GM12878 (cell line): ENCODE results near the gene GJB1. TPM values are rescaled to one million over a fixed set of nuclear protein-coding genes. Genes with fewer than 3 reads are reported as not detected.

ENCODE experiments used
- ATAC-seq: fragments of 200-7000 bp; cut with Tn5 transposase; 3 replicates; pipeline ENCODE4 v1.9.1; 2020; ENCODE audit warnings: mild to moderate bottlenecking, moderate library complexity
- BruUV-seq: library from RNA; stranded (reverse); fragments of 400-500 nt; replicated peaks from 2 replicates; lab custom pipeline; 2021; lab: Mats Ljungman, UMichigan
- CTCF ChIA-PET: fragments of 300-600 bp; sonication (Branson Sonifier 250); formaldehyde crosslinking; extraction: SDS; loops from one replicate; lab custom pipeline; 2021; ENCODE audit warnings: inconsistent platforms; lab: Yijun Ruan, JAX
- POLR2A ChIA-PET: fragments of 350-600 bp; formaldehyde crosslinking; extraction: SDS; loops from one replicate; lab custom pipeline; 2021; ENCODE audit warnings: inconsistent platforms; lab: Charles Lee
- RAD21 ChIA-PET: fragments of 300-600 bp; sonication (Branson Sonifier 250); formaldehyde crosslinking; loops from one replicate; lab custom pipeline; 2023; ENCODE audit warnings: antibody characterized with exemption; ENCODE audit not compliant: unreplicated experiment; lab: Charles Lee
- SMC1A ChIA-PET: fragments of 300-600 bp; sonication (Branson Sonifier 250); formaldehyde crosslinking; loops from one replicate; lab custom pipeline; 2023; ENCODE audit not compliant: unreplicated experiment, uncharacterized antibody; lab: Charles Lee
- DNase-seq: peaks from one replicate; pipeline ENCODE4 v3.0.0-alpha.2; 2011; ENCODE audit warnings: low read depth, low spot score
- FAIRE-seq: peaks from 3 replicates; lab custom pipeline; 2011; peaks lifted over from hg19 to GRCh38; lab: Jason Lieb, UNC
- H2AFZ ChIP-seq: 2 replicates; pipeline ENCODE4 v1.6.0; 2011; ENCODE audit warnings: low read depth, low read length, control low read depth; ENCODE audit not compliant: control insufficient read depth
- H3K27ac ChIP-seq: 2 replicates; pipeline ENCODE4 v1.5.1; 2011; ENCODE audit warnings: control low read depth; ENCODE audit not compliant: control insufficient read depth, insufficient read depth
- H3K27me3 ChIP-seq, 2 experiments: replicated peaks in 1 of 2; 2 replicates each; pipeline versions ENCODE4 v1.6.0 to v1.6.1; 2011; ENCODE audit warnings: low read length in 1 of 2; ENCODE audit not compliant: control insufficient read depth in 2 of 2, insufficient read depth in 2 of 2
- H3K36me3 ChIP-seq, 2 experiments: 2 replicates each; pipeline ENCODE4 v1.5.1; 2011; ENCODE audit warnings: low read length in 1 of 2; ENCODE audit not compliant: control insufficient read depth in 2 of 2, insufficient read depth in 2 of 2
- H3K4me1 ChIP-seq: 2 replicates; pipeline ENCODE4 v1.6.1; 2011; ENCODE audit warnings: mild to moderate bottlenecking, low read length, moderate library complexity, mixed read lengths; ENCODE audit not compliant: control insufficient read depth, insufficient read depth
- H3K4me2 ChIP-seq: 2 replicates; pipeline ENCODE4 v1.6.0; 2011; ENCODE audit warnings: control low read depth; ENCODE audit not compliant: control insufficient read depth, insufficient read depth
- H3K4me3 ChIP-seq: fragments of 200-600 bp; sonication (generic); 2 replicates; pipeline ENCODE4 v1.5.1; 2016
- H3K79me2 ChIP-seq: 2 replicates; pipeline ENCODE4 v1.6.0; 2011; ENCODE audit warnings: low read length; ENCODE audit not compliant: control insufficient read depth, insufficient read depth
- H3K9ac ChIP-seq: 2 replicates; pipeline ENCODE4 v1.8.0; 2011; ENCODE audit warnings: low read length, control low read depth, mixed read lengths; ENCODE audit not compliant: control insufficient read depth, insufficient read depth
- H3K9me3 ChIP-seq: replicated peaks from 3 replicates; pipeline ENCODE4 v1.5.1; 2011; ENCODE audit warnings: mild to moderate bottlenecking, low read length; ENCODE audit not compliant: control insufficient read depth, insufficient read depth
- H4K20me1 ChIP-seq: 2 replicates; pipeline ENCODE4 v1.6.0; 2011; ENCODE audit not compliant: control insufficient read depth, insufficient read depth
- CBFB ChIP-seq: IDR thresholded peaks from 2 replicates; pipeline ENCODE4 v1.6.1; 2016; ENCODE audit warnings: antibody characterized with exemption, low read depth
- CHD2 ChIP-seq: IDR thresholded peaks from 2 replicates; pipeline ENCODE4 v1.6.1; 2011; ENCODE audit warnings: low read depth, low read length, improper control_type of control experiment, borderline replicate concordance
- CREM ChIP-seq: IDR thresholded peaks from 2 replicates; pipeline ENCODE4 v1.6.1; 2014; ENCODE audit warnings: antibody characterized with exemption, low read depth
- E2F8 ChIP-seq: fragments of 450-650 bp; IDR thresholded peaks from 2 replicates; pipeline ENCODE4 v1.6.1; 2018; ENCODE audit warnings: mild to moderate bottlenecking, low read depth, moderate library complexity; ENCODE audit not compliant: partially characterized antibody
- REST ChIP-seq: IDR thresholded peaks from 2 replicates; pipeline ENCODE4 v1.6.1; 2012; ENCODE audit warnings: mild to moderate bottlenecking, low read depth, low read length
- SMC3 ChIP-seq: IDR thresholded peaks from 2 replicates; pipeline ENCODE4 v1.6.1; 2011; ENCODE audit warnings: low read length, improper control_type of control experiment, borderline replicate concordance
- SREBF1 ChIP-seq: IDR thresholded peaks from 2 replicates; pipeline ENCODE4 v1.6.1; 2012; ENCODE audit warnings: mild to moderate bottlenecking, low read length
- SREBF2 ChIP-seq: IDR thresholded peaks from 2 replicates; pipeline ENCODE4 v1.6.1; 2012; ENCODE audit warnings: mild to moderate bottlenecking, low read length
- ZNF622 ChIP-seq: fragments of 450-650 bp; IDR thresholded peaks from 2 replicates; pipeline ENCODE4 v1.6.1; 2017; ENCODE audit warnings: mild to moderate bottlenecking, inconsistent platforms
- ZZZ3 ChIP-seq: IDR thresholded peaks from 2 replicates; pipeline ENCODE4 v1.6.1; 2011; ENCODE audit warnings: low read depth; ENCODE audit not compliant: control insufficient read depth, insufficient read length
- WGBS: methylation state at CpG from one replicate; pipeline ENCODE4 v1.1.6; 2016; ENCODE audit warnings: low lambda C conversion rate; ENCODE audit not compliant: insufficient replicate concordance, insufficient coverage; ENCODE audit errors: missing lambda C conversion rate; 5-methylcytosine and 5-hydroxymethylcytosine counted together
- in situ Hi-C: fragments of 300-500 bp; cut with MboI; formaldehyde crosslinking; loops from 9 replicates; pipeline ENCODE4 v1.14.3; 2018; ENCODE audit warnings: mixed read lengths
- intact Hi-C: fragments of 100-400 bp; cut with micrococcal nuclease; formaldehyde crosslinking; loops from one replicate; pipeline ENCODE4 v1.14.2; 2022; ENCODE audit not compliant: unreplicated experiment
- polyA plus RNA-seq, 11 experiments: library from polyadenylated mRNA; depleted of rRNA in 4 of 11; unstranded in 6 of 11; stranded (reverse) in 5 of 11; fragments of >200 nt; fragmentation: Nextera tagmentation in 4 of 11; fragmentation: Illumina TruSeq in 1 of 11; extraction: Ambion mirVana in 4 of 11; extraction: Trizol in 1 of 11; gene quantifications; 1 replicate in 1 of 11; 2 replicates in 10 of 11; pipeline versions ENCODE4 v1.2.1 to v1.2.3, GENCODE V29; 2011 to 2016; ENCODE audit warnings: inconsistent platforms in 2 of 11, missing spikeins in 2 of 11, low read depth in 1 of 11
- total RNA-seq, 4 experiments: library from RNA; depleted of rRNA in 3 of 4; stranded (reverse); fragments of >200 nt in 3 of 4; fragmentation: Illumina TruSeq in 1 of 4; extraction: Trizol in 1 of 4; gene quantifications; 2 replicates each; pipeline versions ENCODE4 v1.2.1 to v1.2.3, GENCODE V29; 2013 to 2021

The GJB1 gene
- total and polyA plus RNA-seq, 10 of the 15 experiments (the other 5 are each of a cell fraction or from before 2014, with no cell fraction given): not detected

- H3K27me3 ChIP-seq: no peaks in the 10 kb centered on the region; a peak in 1 of 4 replicates
- SMC1A ChIA-PET: no interaction called here
- no peak overlapping the region for H2AFZ ChIP-seq
- no peaks in the 10 kb centered on the region for H3K9me3 ChIP-seq
- BruUV-seq: no TSS peak
- POLR2A ChIA-PET: no interaction called here
- RAD21 ChIA-PET: no interaction called here
- no peaks in the 10 kb centered on the region for H4K20me1 ChIP-seq
- in situ Hi-C loops: no loop called here
- 5% methylated on average over 1 of the region's 1 CpG for WGBS
- no peak overlapping the region for H3K27ac ChIP-seq
- intact Hi-C loops: no loop called here
- no peaks in the 10 kb centered on the region for H3K4me1 ChIP-seq
- TF ChIP-seq CREM (no peak), SREBF2 (no peak), E2F8 (no peak)
- H3K4me3 ChIP-seq: no peak overlapping the region
- ATAC-seq: no peak
- CTCF ChIA-PET: no interaction called here
- H3K36me3 ChIP-seq: no peaks in the 10 kb centered on the region
- no peak overlapping the region for H3K4me2 ChIP-seq
- H3K79me2 ChIP-seq: no peaks in the 10 kb centered on the region
- no peak for DNase-seq
- H3K9ac ChIP-seq: no peak overlapping the region
- no peak for FAIRE-seq
Measured at GRCh38 chrX:71214152-71214551, 8.9 kb upstream of the GJB1 start.

GRCh38 chrX:71214604-71215337 lies 8.3 kb upstream of the GJB1 start:
- H3K4me3 ChIP-seq: no peak overlapping the region
- 30% methylated on average over 5 of the region's 5 CpGs for WGBS
- H3K36me3 ChIP-seq: no peaks in the 10 kb centered on the region
- H3K27ac ChIP-seq: no peak overlapping the region
- H3K4me2 ChIP-seq: no peak overlapping the region
- no TSS peak for BruUV-seq
- RAD21 ChIA-PET: no interaction called here
- no peak overlapping the region for H2AFZ ChIP-seq
- no peaks in the 10 kb centered on the region for H3K4me1 ChIP-seq
- in situ Hi-C loops: no loop called here
- H3K79me2 ChIP-seq: no peaks in the 10 kb centered on the region
- DNase-seq: no peak
- no peaks in the 10 kb centered on the region for H4K20me1 ChIP-seq
- H3K27me3 ChIP-seq: no peaks in the 10 kb centered on the region; a peak in 1 of 4 replicates
- intact Hi-C loops: no loop called here
- ATAC-seq: no peak
- no peaks in the 10 kb centered on the region for H3K9me3 ChIP-seq
- POLR2A ChIA-PET: no interaction called here
- CTCF ChIA-PET: no interaction called here
- SMC1A ChIA-PET: no interaction called here
- H3K9ac ChIP-seq: no peak overlapping the region
- no peak for FAIRE-seq
- no peak for TF ChIP-seq SMC3
- no peak for TF ChIP-seq ZNF622
- no peak for TF ChIP-seq ZZZ3
- TF ChIP-seq REST: no peak
- TF ChIP-seq SREBF1: no peak
- TF ChIP-seq CBFB: no peak
- no peak for TF ChIP-seq CHD2
